Measurements from ENCODE around the gene TTLL11.

Gene TTLL11, protein sequence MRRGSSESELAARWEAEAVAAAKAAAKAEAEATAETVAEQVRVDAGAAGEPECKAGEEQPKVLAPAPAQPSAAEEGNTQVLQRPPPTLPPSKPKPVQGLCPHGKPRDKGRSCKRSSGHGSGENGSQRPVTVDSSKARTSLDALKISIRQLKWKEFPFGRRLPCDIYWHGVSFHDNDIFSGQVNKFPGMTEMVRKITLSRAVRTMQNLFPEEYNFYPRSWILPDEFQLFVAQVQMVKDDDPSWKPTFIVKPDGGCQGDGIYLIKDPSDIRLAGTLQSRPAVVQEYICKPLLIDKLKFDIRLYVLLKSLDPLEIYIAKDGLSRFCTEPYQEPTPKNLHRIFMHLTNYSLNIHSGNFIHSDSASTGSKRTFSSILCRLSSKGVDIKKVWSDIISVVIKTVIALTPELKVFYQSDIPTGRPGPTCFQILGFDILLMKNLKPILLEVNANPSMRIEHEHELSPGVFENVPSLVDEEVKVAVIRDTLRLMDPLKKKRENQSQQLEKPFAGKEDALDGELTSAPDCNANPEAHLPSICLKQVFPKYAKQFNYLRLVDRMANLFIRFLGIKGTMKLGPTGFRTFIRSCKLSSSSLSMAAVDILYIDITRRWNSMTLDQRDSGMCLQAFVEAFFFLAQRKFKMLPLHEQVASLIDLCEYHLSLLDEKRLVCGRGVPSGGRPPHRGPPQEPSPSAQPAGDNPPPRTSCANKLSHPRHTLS

DNA sequence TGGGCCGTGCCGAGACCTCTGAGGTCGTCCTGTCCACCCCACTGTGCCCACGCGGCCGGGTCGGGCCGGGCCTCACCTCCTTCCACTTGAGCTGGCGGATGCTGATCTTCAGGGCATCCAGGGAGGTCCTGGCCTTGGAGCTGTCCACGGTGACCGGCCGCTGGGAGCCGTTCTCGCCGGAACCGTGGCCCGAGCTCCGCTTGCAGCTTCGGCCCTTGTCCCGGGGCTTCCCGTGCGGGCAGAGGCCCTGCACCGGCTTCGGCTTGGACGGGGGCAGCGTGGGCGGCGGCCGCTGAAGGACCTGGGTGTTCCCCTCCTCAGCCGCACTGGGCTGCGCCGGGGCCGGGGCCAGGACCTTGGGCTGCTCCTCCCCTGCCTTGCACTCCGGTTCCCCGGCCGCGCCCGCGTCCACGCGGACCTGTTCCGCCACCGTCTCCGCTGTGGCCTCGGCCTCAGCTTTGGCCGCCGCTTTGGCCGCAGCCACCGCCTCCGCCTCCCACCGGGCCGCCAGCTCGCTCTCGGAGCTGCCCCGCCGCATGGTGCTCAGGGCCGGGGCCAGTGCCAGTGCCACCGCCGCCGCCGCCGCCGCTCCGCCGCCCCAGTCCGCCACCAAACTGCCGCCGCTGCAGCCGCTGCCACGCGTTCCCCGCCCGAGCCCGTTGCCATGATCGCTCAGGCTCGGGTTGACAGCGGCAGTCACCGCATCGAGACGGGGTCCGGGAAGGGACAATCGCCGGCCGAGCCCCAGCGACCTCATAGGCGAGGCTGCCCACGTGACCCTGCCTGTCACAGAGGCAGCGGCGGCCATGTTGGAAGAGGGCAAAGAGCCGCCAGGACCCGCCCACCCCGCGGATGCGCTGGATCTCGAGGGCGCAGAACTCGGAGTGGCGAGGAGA, at the start of gene TTLL11:
TSS of gene TTLL11 (minus strand) at position 698 of the 896 bp plus-strand sequence. CDS start at position 538, 160 bp downstream.
- DNase-seq (ENCODE audit: low read depth in 3 of 3), result peak; percentile 94 to 96 (median 96)

DNA sequence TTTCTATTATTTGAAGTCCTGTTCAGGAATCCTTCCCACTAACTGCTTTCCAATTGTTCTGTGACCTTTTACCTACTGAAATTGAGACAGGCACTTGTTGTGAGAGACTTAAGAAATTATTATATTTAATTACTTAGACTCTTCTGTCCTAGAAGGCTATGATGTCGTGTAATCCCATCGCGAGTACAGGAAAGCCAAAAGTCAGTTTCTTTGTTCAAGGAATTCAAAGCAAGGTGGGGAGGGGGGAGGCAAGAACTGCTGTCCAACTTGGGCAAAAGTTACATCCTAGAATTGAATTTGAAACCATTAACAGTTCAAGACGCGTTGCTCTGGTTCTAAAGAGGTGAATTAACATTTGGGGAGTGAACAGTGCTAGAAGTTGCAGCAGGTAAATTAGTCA, 48.6 kb upstream of the TTLL11 start:
- no peak for DNase-seq (ENCODE audit: low read depth in 3 of 3)

DNA sequence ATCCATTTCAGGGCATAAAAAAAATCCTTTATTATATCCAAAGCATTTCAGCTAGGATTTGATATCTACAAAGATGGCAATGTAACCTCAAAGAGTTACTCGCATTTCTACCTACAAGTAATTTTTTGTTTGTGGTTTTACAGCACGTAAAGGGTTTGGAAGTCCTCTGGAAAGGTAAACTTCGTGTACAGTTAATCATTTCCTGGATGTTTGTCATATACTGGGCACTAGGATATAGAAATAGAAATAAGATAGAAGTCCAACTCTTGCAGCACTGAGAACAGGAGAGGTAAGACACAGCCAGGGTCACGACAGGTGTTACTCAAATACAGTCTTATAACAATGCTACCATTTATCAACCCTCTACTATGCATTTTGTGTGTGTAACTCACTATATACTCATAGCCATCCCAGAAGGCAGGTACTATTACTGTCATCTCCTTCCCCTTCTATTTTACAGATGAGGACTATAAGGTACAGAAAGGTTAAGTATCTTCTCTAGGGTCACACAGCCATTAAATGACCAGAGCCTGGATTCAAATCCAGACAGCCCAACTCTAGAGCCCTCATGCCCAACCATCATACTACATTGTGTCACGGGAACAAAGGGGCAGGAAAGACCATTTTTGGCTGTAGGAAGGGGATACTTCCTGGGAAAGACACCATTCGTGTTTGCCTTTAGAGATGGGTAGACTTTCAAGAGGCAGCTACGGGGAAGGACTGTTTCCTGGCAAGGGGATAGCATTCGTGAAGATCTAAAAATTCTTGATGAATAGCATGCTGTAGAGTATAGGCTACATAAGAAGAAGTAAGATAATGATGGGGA, 47.5 kb upstream of the TTLL11 start:
- DNase-seq (ENCODE audit: low read depth in 3 of 3), result no peak

DNA sequence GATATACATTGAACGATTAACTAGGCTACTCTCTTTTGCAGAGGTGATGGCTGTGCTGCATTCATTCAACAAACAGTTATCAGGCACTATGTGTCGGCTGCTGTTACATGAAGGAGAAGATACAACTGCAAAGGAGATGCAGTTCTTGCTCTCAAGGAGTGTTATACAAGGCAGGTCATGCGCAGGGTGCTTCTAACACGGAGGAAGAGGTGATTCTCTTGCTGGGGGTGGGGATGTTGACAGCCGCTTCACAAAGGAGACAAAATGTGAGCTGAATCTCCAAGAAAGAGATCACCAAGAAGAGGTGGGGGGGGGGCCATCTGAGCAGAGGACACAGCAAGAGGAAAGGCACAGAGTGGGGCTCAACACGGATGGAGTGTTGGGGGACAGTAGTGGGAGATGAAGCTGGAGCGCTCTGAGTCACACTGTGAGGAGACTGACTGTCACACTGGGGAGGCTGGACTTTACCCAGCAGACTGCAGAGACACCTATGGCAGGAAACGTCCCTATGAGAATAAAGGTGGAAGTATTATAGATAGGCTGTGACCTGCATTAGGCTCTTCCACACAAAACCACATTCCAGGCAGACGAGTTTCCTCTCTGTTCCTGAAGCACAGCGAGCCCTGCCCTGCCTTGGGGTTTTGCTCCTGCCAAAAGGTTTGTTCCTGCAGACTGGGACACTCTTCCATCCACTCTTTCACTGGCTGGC, 45.6 kb upstream of the TTLL11 start:
- no peak for DNase-seq (ENCODE audit: low read depth in 3 of 3)

DNA sequence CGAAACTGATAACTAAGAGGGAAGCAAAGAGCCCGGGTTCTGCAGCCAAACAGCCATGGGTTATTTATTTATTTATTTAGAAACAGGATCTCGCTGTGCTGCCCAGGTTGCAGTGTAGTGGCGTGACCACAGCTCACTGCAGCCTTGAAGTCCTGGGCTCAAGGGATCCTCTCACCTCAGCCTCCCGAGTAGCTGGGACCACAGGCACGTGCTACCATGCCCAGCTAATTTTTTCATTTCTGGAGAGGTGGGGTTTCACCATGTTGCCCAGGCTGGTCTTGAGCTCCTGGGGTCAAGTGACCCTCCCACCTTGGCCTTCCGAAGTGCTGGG, 42.4 kb upstream of the TTLL11 start:
- DNase-seq (ENCODE audit: low read depth in 3 of 3), result no peak

DNA sequence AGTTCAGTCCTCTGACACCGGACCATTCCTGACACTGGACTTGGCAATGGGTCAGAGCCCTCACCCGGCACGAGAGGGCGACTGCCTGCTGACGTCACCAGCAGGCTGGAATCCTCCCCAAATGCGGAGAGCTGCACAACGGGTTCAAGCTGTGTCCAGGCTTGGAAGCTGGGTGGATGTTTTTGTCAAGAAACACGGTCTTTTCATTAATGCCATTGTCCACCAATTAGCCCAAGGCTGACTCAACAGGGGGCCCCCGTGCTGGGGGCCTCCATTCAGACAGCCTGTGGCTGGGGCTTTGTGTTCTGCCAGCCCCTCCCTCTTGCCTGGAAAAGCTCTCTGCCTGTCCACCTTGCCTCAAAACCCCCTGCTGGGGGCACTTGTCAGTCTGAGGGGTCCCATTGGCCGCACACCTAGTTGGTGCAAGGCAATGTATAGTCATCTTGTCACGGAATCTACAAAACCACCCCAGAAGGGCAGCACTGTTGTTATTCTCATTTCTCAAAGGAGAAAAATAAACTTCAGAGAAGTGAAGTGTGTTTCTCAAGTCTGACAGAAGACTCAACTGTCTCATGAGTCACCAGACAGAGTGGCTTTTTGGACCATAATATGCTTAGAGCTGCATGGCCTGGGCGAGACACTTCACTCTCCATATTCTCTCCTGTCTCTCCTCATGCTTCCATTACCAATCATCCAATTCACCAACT, 41.9 kb upstream of the TTLL11 start:
- no peak for DNase-seq (ENCODE audit: low read depth in 3 of 3)

DNA sequence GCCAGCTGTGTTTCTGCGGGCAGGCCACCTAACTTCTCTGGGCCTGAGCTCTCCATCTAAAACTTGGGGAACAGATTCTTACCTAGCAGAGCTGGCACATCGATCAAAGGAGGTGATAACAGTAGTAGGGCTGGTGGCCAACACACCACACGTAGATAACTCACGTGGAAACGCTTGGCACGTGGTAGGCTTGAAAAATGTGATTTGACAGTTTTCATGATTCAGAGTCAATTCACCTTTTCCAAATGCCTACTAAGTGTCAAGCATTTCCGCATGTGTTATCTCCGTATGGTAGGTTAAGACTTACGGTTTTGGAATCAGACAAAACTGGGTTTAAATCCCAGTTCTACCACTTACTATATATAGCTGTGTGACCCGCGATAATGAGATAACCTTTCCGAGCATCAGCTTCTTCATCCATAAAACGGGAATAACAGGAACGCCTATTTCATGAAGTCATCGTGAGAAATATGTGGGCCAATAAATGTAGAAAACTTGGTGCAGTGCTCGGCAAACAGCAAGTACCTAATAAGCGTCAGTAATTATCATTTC, 41.0 kb upstream of the TTLL11 start:
- no peak for DNase-seq (ENCODE audit: low read depth in 3 of 3)

DNA sequence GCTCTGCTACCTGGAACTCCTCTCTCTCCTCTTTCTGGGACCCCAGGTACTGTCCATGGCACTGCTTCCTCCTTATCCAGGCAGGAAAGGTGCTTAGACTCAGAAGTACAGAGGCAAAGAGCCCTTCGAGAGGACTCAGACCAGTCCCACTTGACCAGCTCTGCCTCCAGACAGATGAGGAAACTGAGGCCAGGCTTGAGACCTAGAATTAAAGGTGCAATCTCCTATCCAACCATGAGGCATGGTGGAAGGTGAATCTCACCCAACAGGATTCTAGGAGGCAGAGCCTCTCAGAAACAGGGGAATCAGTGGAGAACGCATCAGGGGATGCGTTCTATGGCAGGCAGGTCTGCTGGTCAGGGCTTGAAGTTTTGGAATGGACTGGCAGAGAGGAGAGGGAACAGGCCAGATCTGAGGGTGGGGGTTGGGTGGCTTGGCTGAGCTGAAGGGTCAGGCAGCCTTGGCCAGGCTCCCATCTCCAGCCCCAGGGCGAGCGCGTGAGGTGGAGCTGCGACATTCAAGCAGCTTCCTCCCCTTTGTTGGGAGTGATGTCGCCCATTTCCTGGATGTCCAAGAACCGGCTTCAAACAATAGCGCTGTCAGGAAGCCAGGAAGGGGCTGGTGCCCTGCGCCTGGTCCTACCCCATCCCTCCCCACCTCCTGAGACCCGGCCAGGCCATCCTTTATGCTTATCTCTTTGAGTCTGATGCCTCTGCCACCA, 40.3 kb upstream of the TTLL11 start:
- DNase-seq (ENCODE audit: low read depth in 3 of 3), result no peak

DNA sequence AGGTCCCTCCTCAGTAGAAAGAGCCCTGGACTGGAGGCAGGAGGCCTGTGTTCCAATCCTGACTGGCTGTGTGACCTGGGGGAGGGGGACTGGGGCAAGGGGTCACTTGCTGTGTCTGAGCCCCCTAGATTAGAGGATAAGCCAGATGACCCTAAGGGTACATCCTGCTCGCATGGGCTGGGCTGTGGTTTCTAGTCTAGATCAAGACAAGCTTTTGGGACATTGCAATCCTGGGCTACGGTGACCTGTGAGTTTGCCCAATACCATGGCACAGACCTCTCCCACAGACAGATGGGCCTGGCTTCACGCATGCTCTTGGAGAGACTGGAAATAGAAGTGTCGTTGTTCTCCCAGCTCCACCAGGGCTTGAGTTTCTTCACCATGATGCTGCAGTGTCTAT, 39.4 kb upstream of the TTLL11 start:
- no peak for DNase-seq (ENCODE audit: low read depth in 3 of 3)

DNA sequence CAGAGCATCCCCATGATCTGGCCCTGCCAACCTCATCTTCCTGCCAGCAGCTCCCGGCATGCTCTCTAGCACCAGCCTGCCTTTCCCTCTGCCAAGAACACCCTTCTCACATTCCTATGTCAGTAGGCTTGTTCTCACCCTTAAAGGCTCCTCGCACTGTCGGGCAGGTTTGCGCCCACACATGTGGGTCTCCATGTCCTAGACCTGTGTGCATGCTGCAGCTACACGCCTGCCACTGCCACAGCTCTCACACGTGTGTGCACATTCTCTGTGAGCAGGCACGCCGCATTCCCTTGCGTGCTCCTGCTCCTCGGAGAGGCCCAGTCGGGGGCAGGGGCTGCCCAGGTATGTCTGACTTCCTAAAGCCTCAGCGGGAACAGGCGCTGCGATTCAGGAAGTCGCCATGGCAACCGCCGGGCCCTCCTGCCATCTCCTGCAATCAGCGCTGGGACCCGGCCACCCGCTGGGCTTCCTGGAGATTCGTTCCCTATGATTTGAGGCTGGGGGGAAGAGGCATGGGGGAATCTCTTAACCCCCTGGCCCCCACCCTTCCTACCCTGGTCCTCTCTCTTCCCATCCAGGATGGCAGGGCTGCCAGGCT, 38.4 kb upstream of the TTLL11 start:
- no peak for DNase-seq (ENCODE audit: low read depth in 3 of 3)

DNA sequence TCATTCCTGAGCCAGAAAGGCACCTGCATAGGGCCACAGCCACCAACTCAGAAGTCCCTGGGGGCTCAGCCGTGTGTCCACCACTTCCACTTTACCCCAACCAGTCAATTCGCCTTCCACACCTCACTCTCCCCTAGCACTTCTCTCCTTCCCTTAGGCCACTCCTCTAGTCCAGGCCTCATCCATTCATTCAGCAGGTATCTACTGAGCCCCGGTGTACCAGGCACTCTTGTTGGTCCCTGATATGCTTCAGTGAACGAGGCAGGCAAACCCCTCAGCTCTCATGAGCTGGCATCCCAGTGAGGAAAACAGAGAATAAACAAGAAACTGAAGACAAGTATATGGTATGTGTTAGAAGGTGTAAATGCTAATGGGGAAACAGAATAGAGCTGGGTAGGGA, 37.7 kb upstream of the TTLL11 start:
- no peak for DNase-seq (ENCODE audit: low read depth in 3 of 3)

DNA sequence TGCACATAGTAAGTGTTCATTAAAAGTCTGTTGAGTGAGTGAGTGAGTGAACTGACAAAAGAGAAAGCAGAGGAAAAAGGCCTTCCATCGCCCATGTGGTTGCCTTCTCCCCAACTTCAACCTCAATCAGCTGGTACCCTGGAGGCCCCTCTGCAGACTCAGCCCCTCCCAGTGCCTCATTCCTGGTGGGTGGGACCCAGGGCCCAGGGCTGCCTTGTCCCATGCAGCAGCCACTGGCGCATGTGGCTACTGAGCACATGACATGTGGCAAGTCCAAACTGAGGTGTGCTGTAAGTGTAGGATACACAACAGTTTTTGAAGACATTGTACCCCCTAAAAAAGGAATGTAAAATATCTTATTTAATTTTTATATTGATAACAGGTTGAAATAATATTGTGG, 36.9 kb upstream of the TTLL11 start:
- DNase-seq (ENCODE audit: low read depth in 3 of 3), result no peak

DNA sequence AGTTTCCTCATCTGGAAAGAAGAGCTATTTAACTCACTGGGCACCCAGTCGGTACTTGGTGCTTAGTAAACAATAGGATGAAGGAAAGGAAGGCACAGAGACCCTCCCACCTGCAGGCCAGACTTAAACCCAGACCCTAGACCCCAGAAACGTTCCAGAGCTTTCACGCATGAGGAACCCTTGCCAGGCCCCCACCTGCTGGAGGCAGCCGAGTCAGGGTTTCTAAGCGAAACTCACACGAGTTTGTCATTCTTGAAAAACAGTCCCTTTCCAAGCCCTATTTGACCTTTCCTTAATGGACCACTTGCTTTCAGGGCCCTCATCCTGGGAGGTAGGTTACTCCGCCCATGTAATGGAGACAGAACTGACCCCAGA, 35.8 kb upstream of the TTLL11 start:
- no peak for DNase-seq (ENCODE audit: low read depth in 3 of 3)

DNA sequence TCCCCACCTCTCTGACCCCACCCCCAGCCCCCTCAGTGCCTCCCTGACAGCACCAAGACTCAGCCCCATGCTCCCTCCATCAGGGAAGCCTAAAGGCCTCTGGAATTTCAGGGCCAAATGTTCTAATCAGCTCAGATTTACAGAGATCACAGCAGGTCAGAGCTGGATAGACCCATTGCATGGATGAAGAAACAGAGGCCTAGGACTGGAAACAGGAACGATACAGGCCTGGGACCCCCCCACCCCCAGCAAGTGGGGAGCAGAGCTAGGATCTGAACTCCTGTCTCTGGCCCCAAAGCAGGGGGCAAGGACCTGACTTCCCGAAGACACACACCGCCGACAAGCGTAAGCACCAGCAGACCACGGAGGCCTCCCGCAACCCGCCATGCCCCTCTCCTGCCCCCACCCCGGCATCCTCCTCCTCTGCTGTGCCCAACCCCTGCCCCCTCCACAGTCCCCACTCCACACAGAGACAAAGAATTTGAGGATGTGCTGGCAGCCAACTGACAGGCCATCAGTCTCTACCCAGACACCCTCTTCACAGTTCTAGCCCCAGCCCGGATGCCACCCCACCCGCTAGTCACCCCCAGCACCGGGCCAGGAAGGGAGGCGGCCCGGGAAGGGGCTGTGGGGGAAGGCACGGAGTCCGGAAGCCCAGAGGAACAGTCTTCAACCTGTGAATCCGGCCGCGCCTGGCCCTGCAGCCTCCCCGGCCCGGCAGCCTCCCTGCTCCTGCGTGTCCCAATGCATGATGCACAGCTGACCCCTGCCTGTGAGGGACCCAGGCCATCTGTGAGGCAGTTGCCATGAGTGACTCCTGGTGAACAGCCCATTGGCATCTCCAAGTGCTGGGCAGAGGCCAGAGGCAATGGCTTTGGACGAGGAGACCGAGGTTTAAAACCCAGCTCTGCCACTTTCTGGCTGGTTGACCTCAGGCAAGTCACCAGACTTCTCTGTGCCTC, 35.2 kb upstream of the TTLL11 start:
- no peak for DNase-seq (ENCODE audit: low read depth in 3 of 3)

DNA sequence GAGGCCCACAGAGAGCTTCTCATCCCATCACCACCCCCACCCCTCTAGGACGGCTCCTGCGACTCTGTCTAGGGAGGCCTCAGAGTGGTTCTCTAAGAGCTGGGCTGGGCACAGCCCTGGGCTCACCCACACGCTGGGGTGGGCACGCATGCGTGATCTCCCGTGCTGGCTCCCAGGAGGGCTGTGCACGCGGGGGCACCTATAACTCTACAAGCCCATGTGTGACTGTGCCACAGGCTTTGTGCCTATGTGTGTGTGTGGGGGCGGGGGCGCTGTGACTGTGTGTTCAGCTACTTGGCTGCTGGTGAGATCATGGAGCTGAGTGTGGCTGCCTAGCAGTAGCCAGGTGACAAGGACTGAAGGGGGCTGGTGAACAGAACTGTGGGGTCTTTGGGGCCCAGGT, 34.3 kb upstream of the TTLL11 start:
- no peak for DNase-seq (ENCODE audit: low read depth in 3 of 3)

DNA sequence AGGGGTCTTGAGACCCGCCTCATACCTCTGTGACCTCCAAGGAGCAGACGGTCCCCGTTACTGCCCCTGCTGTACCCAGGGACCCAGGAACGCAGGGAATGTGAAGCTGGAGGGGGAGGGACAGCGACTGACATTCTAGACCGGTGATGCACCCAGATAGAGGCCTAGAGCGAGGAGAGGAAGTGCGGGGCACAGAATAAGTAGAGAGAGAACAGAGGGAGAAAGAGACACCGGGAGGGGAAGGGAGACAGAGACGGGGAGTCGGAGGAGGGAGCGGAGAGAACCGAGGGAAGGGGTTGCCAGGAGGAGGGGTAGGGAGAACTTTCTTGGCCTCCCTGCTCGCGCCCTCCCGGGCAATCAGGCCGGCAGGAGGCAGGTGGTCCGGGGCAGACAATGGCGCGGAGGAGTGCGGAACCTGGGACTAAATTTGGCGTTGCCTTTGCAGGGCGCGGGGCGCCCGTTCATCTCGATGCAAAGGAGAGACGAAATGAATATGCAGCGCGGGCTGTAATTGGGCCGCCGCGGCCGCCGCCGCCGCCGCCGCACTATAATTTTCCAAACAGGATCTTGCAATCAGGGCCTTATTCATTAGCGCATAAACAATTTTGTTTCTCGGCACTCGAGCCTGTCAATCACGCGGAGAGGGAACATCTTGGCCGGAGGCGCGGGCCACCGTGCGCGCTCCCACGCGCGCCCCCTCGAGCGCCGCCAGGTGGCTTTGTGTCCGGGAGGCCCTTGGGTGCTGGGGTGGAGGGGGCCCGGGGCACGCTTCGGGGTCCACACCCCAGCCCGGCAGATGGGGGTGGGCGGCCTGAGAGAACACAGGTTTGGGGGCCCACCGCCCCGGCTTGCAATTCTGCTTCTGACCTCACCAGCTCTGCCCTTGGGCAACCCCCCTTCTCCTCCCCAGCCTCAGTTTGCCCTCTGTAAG, 33.5 kb upstream of the TTLL11 start:
- no peak for DNase-seq (ENCODE audit: low read depth in 3 of 3)
